Measurements from ENCODE around the gene TSKS. TPM values are rescaled to one million over a fixed set of nuclear protein-coding genes. Genes with fewer than 3 reads are reported as not detected.

Gene TSKS
- total RNA-seq, 1 donor from 2014 or later, result not detected

GRCh38 chr19:49718511-49718910, 44.6 kb downstream of the TSKS start:
- Histone ChIP-seq H3K79me2 (ENCODE audit: low read depth) (no peaks in the 10 kb centered on the region), H4K20me1 (ENCODE audit: low read depth) (no peaks in the 10 kb centered on the region), H3K4me2 (no peak overlapping the region), H3K4me3 (no peak overlapping the region), H3F3A (ENCODE audit: low read depth) (no peaks in the 10 kb centered on the region), H3K27me3 (no peaks in the 10 kb centered on the region), H3K9me3 (ENCODE audit: low read depth) (no peaks in the 10 kb centered on the region), H3K36me3 (no peaks in the 10 kb centered on the region), H3K4me1 (no peaks in the 10 kb centered on the region), H3K27ac (no peak overlapping the region), H3K9ac (no peak overlapping the region), H2AFZ (replicated peaks) (no peak overlapping the region)
- Mint-ChIP-seq H3K9me3 (peaks cover 6% of the 10 kb centered on the region), H3K27me3 (ENCODE audit: insufficient read depth, low read depth) (peaks cover 13% of the 10 kb centered on the region), H3K36me3 (peaks cover 8% of the 10 kb centered on the region), H3K27ac (no peak overlapping the region), H3K4me1 (peaks cover 16% of the 10 kb centered on the region), H3K4me3 (no peak overlapping the region)
- no peak for DNase-seq (ENCODE audit: low spot score)
- TF ChIP-seq CTCF (IDR thresholded peaks at IDR 0.05) (no peak), EZH2 (IDR thresholded peaks at IDR 0.05) (no peak), EZH2phosphoT487 (IDR thresholded peaks at IDR 0.05) (no peak)

- H3K9me3 ChIP-seq (ENCODE audit: low read depth), result no peaks in the 10 kb centered on the region
- H3K4me1 ChIP-seq, result no peaks in the 10 kb centered on the region
- no peak for TF ChIP-seq EZH2 (IDR thresholded peaks at IDR 0.05)
- H3K9ac ChIP-seq, result no peak overlapping the region
- Mint-ChIP-seq H3K27ac (no peak overlapping the region), H3K4me3 (no peak overlapping the region), H3K9me3 (peaks cover 6% of the 10 kb centered on the region), H3K27me3 (ENCODE audit: insufficient read depth, low read depth) (peaks cover 17% of the 10 kb centered on the region), H3K4me1 (peaks cover 21% of the 10 kb centered on the region), H3K36me3 (peaks cover 13% of the 10 kb centered on the region)
- H3K4me3 ChIP-seq, result no peak overlapping the region
- no peak overlapping the region for H3K4me2 ChIP-seq
- H3K27ac ChIP-seq, result no peak overlapping the region
- no peak for DNase-seq (ENCODE audit: low spot score)
- H4K20me1 ChIP-seq (ENCODE audit: low read depth), result no peaks in the 10 kb centered on the region
- no peaks in the 10 kb centered on the region for H3K79me2 ChIP-seq (ENCODE audit: low read depth)
- no peaks in the 10 kb centered on the region for H3K27me3 ChIP-seq
- no peak overlapping the region for H2AFZ ChIP-seq (replicated peaks)
- peaks cover 11% of the 10 kb centered on the region for H3F3A ChIP-seq (ENCODE audit: low read depth)
- H3K36me3 ChIP-seq, result no peaks in the 10 kb centered on the region
These were observed 47.0 kb downstream of the TSKS start for GRCh38 chr19:49716154-49716553.

GRCh38 chr19:49713236-49713845, 49.8 kb downstream of the TSKS start:
- H4K20me1 ChIP-seq (ENCODE audit: low read depth), result no peaks in the 10 kb centered on the region
- H2AFZ ChIP-seq (replicated peaks), result no peak overlapping the region
- TF ChIP-seq CTCF (IDR thresholded peaks at IDR 0.05) (no peak), EZH2phosphoT487 (IDR thresholded peaks at IDR 0.05) (no peak), EZH2 (IDR thresholded peaks at IDR 0.05) (no peak)
- Mint-ChIP-seq H3K9me3 (peaks cover 6% of the 10 kb centered on the region), H3K27ac (no peak overlapping the region), H3K36me3 (peaks cover 29% of the 10 kb centered on the region), H3K27me3 (ENCODE audit: insufficient read depth, low read depth) (peaks cover 20% of the 10 kb centered on the region), H3K4me3 (no peak overlapping the region), H3K4me1 (peaks cover 12% of the 10 kb centered on the region)
- no peak overlapping the region for H3K4me3 ChIP-seq
- DNase-seq (ENCODE audit: low spot score), result no peak
- H3K9ac ChIP-seq, result no peak overlapping the region
- no peaks in the 10 kb centered on the region for H3K79me2 ChIP-seq (ENCODE audit: low read depth)
- no peaks in the 10 kb centered on the region for H3K4me1 ChIP-seq
- H3F3A ChIP-seq (ENCODE audit: low read depth), result peaks cover 11% of the 10 kb centered on the region
- no peak overlapping the region for H3K27ac ChIP-seq
- no peaks in the 10 kb centered on the region for H3K36me3 ChIP-seq
- H3K4me2 ChIP-seq, result no peak overlapping the region
- H3K27me3 ChIP-seq, result no peaks in the 10 kb centered on the region
- H3K9me3 ChIP-seq (ENCODE audit: low read depth), result no peaks in the 10 kb centered on the region

GRCh38 chr19:49712397-49712859, 50.7 kb downstream of the TSKS start:
- H3K9me3 ChIP-seq (ENCODE audit: low read depth), result no peaks in the 10 kb centered on the region
- peaks cover 29% of the 10 kb centered on the region for H3K36me3 Mint-ChIP-seq
- no peak overlapping the region for H3K27ac ChIP-seq
- H3K27me3 ChIP-seq, result no peaks in the 10 kb centered on the region
- TF ChIP-seq EZH2 (IDR thresholded peaks at IDR 0.05) (no peak), EZH2phosphoT487 (IDR thresholded peaks at IDR 0.05) (no peak)
- peaks cover 8% of the 10 kb centered on the region for H3K4me1 Mint-ChIP-seq
- H3K27ac Mint-ChIP-seq, result no peak overlapping the region
- no peaks in the 10 kb centered on the region for H3K4me1 ChIP-seq
- H3F3A ChIP-seq (ENCODE audit: low read depth), result peaks cover 11% of the 10 kb centered on the region
- no peak overlapping the region for H3K4me3 ChIP-seq
- no peak overlapping the region for H2AFZ ChIP-seq (replicated peaks)
- peak; percentile 72 for DNase-seq (ENCODE audit: low spot score)
- H3K27me3 Mint-ChIP-seq (ENCODE audit: insufficient read depth, low read depth), result peaks cover 17% of the 10 kb centered on the region
- H3K79me2 ChIP-seq (ENCODE audit: low read depth), result no peaks in the 10 kb centered on the region
- no peaks in the 10 kb centered on the region for H4K20me1 ChIP-seq (ENCODE audit: low read depth)
- H3K4me2 ChIP-seq, result no peak overlapping the region
- H3K9ac ChIP-seq, result no peak overlapping the region
- H3K36me3 ChIP-seq, result no peaks in the 10 kb centered on the region
- no peak overlapping the region for H3K4me3 Mint-ChIP-seq
- peaks cover 6% of the 10 kb centered on the region for H3K9me3 Mint-ChIP-seq
